ENCODE measurements around the gene RHPN2. TPM values are rescaled to one million over a fixed set of nuclear protein-coding genes. Genes with fewer than 3 reads are reported as not detected.

Gene RHPN2
- total RNA-seq, 1 experiment from 2014 or later: 92.1 TPM

DNA sequence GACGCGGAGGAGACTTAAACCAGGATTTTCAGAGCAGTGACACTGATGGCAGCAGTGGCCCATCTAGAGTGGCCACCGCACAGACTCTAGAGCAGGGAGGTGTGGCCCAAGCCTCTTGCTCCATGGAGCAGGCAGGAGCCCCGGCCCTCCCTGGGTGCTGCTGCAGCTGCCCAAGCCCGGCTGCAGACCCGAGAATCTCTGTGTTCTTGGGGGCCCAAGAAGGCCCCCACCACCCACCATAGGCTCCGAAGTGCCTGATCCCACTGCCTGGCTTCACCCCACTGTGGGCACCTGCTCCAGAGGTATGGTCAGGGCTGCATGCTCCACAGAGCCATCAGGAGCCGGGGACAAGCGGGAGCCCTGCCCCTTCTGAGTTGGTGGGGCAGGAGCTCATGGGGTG lies 129.1 kb downstream of the RHPN2 start:
- DNase-seq (ENCODE audit: low read depth): no peak
- in situ Hi-C loops (cut with HindIII; ENCODE audit: low pct_unique_long_range_greater_than_20kb, low sequenced_read_pairs): no loop called here

DNA sequence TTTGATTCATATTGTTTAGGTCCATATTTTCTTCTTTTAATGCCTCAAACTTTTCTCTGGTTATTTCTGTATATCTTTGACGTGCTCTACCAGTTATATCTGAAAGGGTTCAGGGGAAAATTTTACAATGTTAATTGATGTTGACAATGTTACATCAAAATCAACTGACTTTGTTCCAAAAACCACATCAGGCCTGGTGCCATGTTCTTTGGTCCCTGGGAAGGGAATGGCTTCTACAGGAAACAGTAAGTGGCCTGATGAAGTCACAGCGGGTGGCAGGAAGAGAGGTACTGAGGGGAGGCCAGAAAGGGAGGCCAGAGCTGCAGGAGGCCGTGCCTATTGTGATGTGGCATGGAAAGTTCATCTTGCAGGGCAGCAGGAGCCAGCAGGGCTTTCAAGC lies 131.1 kb downstream of the RHPN2 start:
- in situ Hi-C loops (cut with HindIII; ENCODE audit: low pct_unique_long_range_greater_than_20kb, low sequenced_read_pairs): no loop called here
- DNase-seq (ENCODE audit: low read depth): no peak

DNA sequence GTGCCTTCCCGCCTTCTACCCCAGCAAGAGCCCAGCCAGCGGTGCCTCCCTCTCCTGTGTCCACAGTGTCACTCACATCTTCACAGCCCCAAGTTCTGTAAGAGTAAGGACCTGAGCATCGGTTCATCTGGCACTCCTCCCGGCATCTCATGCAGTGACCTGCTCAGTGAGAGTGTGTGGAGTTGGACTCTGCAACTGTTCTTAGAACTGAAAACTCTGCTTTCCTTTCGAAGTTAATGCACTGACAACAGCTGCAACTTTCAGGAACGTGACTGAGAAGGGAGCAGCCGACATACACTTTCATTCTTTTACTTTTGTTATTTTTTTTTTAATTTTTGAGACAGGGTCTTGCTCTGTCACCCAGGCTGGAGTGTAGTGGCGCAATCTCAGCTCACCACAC lies 134.1 kb downstream of the RHPN2 start:
- DNase-seq (ENCODE audit: low read depth): no peak
- in situ Hi-C loops (cut with HindIII; ENCODE audit: low pct_unique_long_range_greater_than_20kb, low sequenced_read_pairs): no loop called here

DNA sequence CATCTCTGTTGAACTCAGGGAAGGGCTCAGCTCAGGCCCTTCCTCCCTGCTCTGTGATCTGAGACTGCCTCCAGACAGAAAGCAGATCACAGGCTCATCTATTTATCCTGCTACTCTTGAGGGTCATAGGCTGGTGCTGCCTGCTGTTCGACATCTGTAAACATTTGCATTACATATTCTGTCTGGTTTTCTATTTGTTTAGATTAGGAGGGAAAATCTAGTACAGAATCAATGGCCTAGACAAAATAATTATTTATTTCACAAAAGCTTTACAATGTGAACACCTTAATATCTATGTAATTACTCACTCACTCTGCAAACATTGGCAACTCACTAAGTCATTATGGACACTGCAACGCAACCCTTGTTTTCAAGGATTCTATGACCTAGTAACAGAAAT lies 135.9 kb downstream of the RHPN2 start:
- no peak for DNase-seq (ENCODE audit: low read depth)

More for the DNA sequence above, 135.9 kb downstream of the RHPN2 start:
- in situ Hi-C loops (cut with HindIII; ENCODE audit: low pct_unique_long_range_greater_than_20kb, low sequenced_read_pairs): no loop called here

Other genes starting within 250 kb of the RHPN2 start
- 0.52 TPM in 1 of 2 replicates, not detected in the other for gene SLC7A9, start 195.1 kb downstream of the RHPN2 start, total RNA-seq (2014; rRNA removed; shearing (Covaris generic); ENCODE audit: low replicate concordance)
- gene CEP89, start 92.9 kb downstream of the RHPN2 start, total RNA-seq (2014; rRNA removed; shearing (Covaris generic); ENCODE audit: low replicate concordance): 22.3 and 26.1 TPM in 2 replicates
- 6.7 and 22.0 TPM in 2 replicates for gene FAAP24, start 92.6 kb downstream of the RHPN2 start, total RNA-seq (2014; rRNA removed; shearing (Covaris generic); ENCODE audit: low replicate concordance)
- gene GPATCH1, start 16.3 kb upstream of the RHPN2 start, total RNA-seq (2014; rRNA removed; shearing (Covaris generic); ENCODE audit: low replicate concordance): 4.5 and 5.4 TPM in 2 replicates
- not detected in 2 replicates for gene WDR88, start 67.2 kb upstream of the RHPN2 start, total RNA-seq (2014; rRNA removed; shearing (Covaris generic); ENCODE audit: low replicate concordance)
- gene LRP3, start 129.4 kb upstream of the RHPN2 start, total RNA-seq (2014; rRNA removed; shearing (Covaris generic); ENCODE audit: low replicate concordance): 53.6 and 60.5 TPM in 2 replicates
- not detected in 2 replicates for gene SLC7A10, start 161.0 kb upstream of the RHPN2 start, total RNA-seq (2014; rRNA removed; shearing (Covaris generic); ENCODE audit: low replicate concordance)
- gene CEBPA, start 237.6 kb upstream of the RHPN2 start, total RNA-seq (2014; rRNA removed; shearing (Covaris generic); ENCODE audit: low replicate concordance): 10.7 and 16.8 TPM in 2 replicates

Data from Caki2 (cell line).